A549 (cell line): Measurements from ENCODE around the gene NR2E3. TPM values are rescaled to one million over a fixed set of nuclear protein-coding genes. Genes with fewer than 3 reads are reported as not detected.

ENCODE experiments used
- ATAC-seq, 2 experiments: fragments of 200-7000 bp in 1 of 2; fragments of >200 bp in 1 of 2; cut with Nextera tagmentation in 1 of 2; cut with Tn5 transposase in 1 of 2; 3 replicates each; pipeline versions ENCODE4 v1.8.0 to v1.9.1; 2018 to 2020; ENCODE audit warnings: mild to moderate bottlenecking in 1 of 2, moderate library complexity in 1 of 2
- CTCF ChIA-PET: fragments of 300-600 bp; sonication (Branson Sonifier 250); formaldehyde crosslinking; extraction: SDS; loops from one replicate; lab custom pipeline; 2021; ENCODE audit warnings: antibody characterized with exemption, inconsistent platforms; lab: Yijun Ruan, JAX
- POLR2A ChIA-PET: fragments of 350-600 bp; formaldehyde crosslinking; extraction: SDS; loops from one replicate; lab custom pipeline; 2021; ENCODE audit warnings: antibody characterized with exemption, inconsistent platforms; lab: Yijun Ruan, JAX
- DNase-seq, 2 experiments: peaks; one replicate each; pipeline versions ENCODE4 v3.0.0 to v3.0.0-alpha.2; 2011 to 2016; ENCODE audit warnings: low read depth in 1 of 2, low spot score in 1 of 2
- FAIRE-seq: peaks from 2 replicates; lab custom pipeline; 2011; peaks lifted over from hg19 to GRCh38; lab: Jason Lieb, UNC
- H3K27ac ChIP-seq, 2 experiments: fragments of >200 bp; sonication (Bioruptor Twin); formaldehyde crosslinking; 3 replicates each; pipeline ENCODE4 v1.5.1; 2016 to 2017
- H3K4me1 ChIP-seq: fragments of >200 bp; sonication (Bioruptor Twin); formaldehyde crosslinking; 3 replicates; pipeline ENCODE4 v1.6.1; 2016
- H3K4me2 ChIP-seq: fragments of >200 bp; sonication (Bioruptor Twin); formaldehyde crosslinking; 3 replicates; pipeline ENCODE4 v1.6.1; 2016
- H3K4me3 ChIP-seq: fragments of >200 bp; sonication (Bioruptor Twin); formaldehyde crosslinking; 3 replicates; pipeline ENCODE4 v1.5.1; 2016
- H3K9me3 ChIP-seq: fragments of >200 bp; sonication (Bioruptor Twin); formaldehyde crosslinking; 3 replicates; pipeline ENCODE4 v1.6.1; 2016
- CBX2 ChIP-seq: fragments of 200-600 bp; sonication (generic); IDR thresholded peaks from 2 replicates; pipeline ENCODE4 v1.6.1; 2016; ENCODE audit warnings: low read depth, mild to moderate bottlenecking, borderline replicate concordance
- CTCF ChIP-seq: fragments of >200 bp; sonication (Bioruptor Twin); formaldehyde crosslinking; IDR thresholded peaks from 3 replicates; pipeline ENCODE4 v1.5.1; 2016
- ELK1 ChIP-seq: fragments of 150-350 bp; IDR thresholded peaks from 2 replicates; pipeline ENCODE4 v1.6.1; 2014; ENCODE audit warnings: low read depth, mild to moderate bottlenecking, low read length
- FOSB ChIP-seq: fragments of 250-450 bp; sonication (Bioruptor Pico); IDR thresholded peaks from 2 replicates; pipeline ENCODE4 v1.5.0; 2020; ENCODE audit warnings: mild to moderate bottlenecking, moderate library complexity
- HDAC2 ChIP-seq: fragments of 200-600 bp; sonication (generic); IDR thresholded peaks from 2 replicates; pipeline ENCODE4 v1.6.1; 2016
- HES2 ChIP-seq: fragments of >200 bp; sonication (Bioruptor Twin); formaldehyde crosslinking; IDR thresholded peaks from 2 replicates; pipeline ENCODE4 v1.6.1; 2016
- HEYL ChIP-seq: fragments of 250-450 bp; sonication (Bioruptor Pico); IDR thresholded peaks from 2 replicates; pipeline ENCODE4 v1.8.0; 2021; ENCODE audit warnings: mild to moderate bottlenecking, moderate library complexity
- HOXB13 ChIP-seq: fragments of 250-450 bp; sonication (Bioruptor Pico); IDR thresholded peaks from 2 replicates; pipeline ENCODE4 v1.5.0; 2020; ENCODE audit warnings: low read depth, mild to moderate bottlenecking, moderate library complexity
- JUN ChIP-seq, 2 experiments: fragments of >200 bp; sonication (Bioruptor Twin); formaldehyde crosslinking; IDR thresholded peaks; 2 replicates in 1 of 2; 3 replicates in 1 of 2; pipeline ENCODE4 v1.6.1; 2016 to 2017
- KDM1A ChIP-seq: fragments of 200-600 bp; sonication (generic); IDR thresholded peaks from 2 replicates; pipeline ENCODE4 v1.6.1; 2016; ENCODE audit warnings: low read depth, mild to moderate bottlenecking
- KDM5A ChIP-seq: fragments of 200-600 bp; sonication (generic); IDR thresholded peaks from 2 replicates; pipeline ENCODE4 v1.6.1; 2016; ENCODE audit warnings: antibody characterized with exemption, mild to moderate bottlenecking
- MYC ChIP-seq: IDR thresholded peaks from 2 replicates; pipeline ENCODE4 v1.6.1; 2012; ENCODE audit warnings: mild to moderate bottlenecking, inconsistent platforms, low read length, improper control_type of control experiment, borderline replicate concordance
- RAD21 ChIP-seq, 2 experiments: fragments of >200 bp in 1 of 2; sonication (Bioruptor Twin) in 1 of 2; formaldehyde crosslinking in 1 of 2; IDR thresholded peaks in 1 of 2; conservative IDR thresholded peaks in 1 of 2; 2 replicates in 1 of 2; 3 replicates in 1 of 2; pipeline ENCODE4 v1.6.1; 2012 to 2018; ENCODE audit warnings: inconsistent platforms in 1 of 2
- RNF2 ChIP-seq: fragments of 200-600 bp; sonication (generic); IDR thresholded peaks from 2 replicates; pipeline ENCODE4 v1.6.1; 2016; ENCODE audit warnings: low read depth, mild to moderate bottlenecking, antibody characterized with exemption, moderate library complexity, borderline replicate concordance
- SREBF2 ChIP-seq: fragments of 450-650 bp; IDR thresholded peaks from 2 replicates; pipeline ENCODE4 v1.6.1; 2014; ENCODE audit warnings: mild to moderate bottlenecking, moderate library complexity
- TFCP2L1 ChIP-seq: fragments of 250-450 bp; sonication (Bioruptor Pico); IDR thresholded peaks from 2 replicates; pipeline ENCODE4 v1.5.0; 2021; ENCODE audit warnings: mild to moderate bottlenecking
- TP53 ChIP-seq: fragments of 250-450 bp; sonication (Bioruptor Pico); IDR thresholded peaks from 2 replicates; pipeline ENCODE4 v1.5.0; 2021; ENCODE audit warnings: mild to moderate bottlenecking, moderate library complexity
- ZC3H11A ChIP-seq: fragments of 450-650 bp; IDR thresholded peaks from 2 replicates; pipeline ENCODE4 v1.6.1; 2014; ENCODE audit warnings: antibody characterized with exemption, mild to moderate bottlenecking
- WGBS: methylation state at CpG from one replicate; pipeline ENCODE4 v1.1.6; 2017; ENCODE audit errors: missing lambda C conversion rate; 5-methylcytosine and 5-hydroxymethylcytosine counted together
- polyA plus RNA-seq, 4 experiments: library from polyadenylated mRNA; depleted of rRNA in 3 of 4; stranded (reverse); fragments of >200 nt; fragmentation: RNase III in 1 of 4; extraction: RNeasy Plus Mini Kit Qiagen cat#74134 plus additional on column Dnase treatment in 1 of 4; gene quantifications; 2 replicates in 3 of 4; 3 replicates in 1 of 4; pipeline ENCODE4 v1.2.3, GENCODE V29; 2011 to 2017
- TF ChIP-seq, protein P1 (sequence below): IDR thresholded peaks from 2 replicates; pipeline ENCODE4 v1.6.1; 2012; ENCODE audit warnings: low read depth, borderline replicate concordance
- TF ChIP-seq, protein P2 (sequence below): IDR thresholded peaks from 2 replicates; pipeline ENCODE4 v1.6.1; 2012

NR2E3 gene
- polyA plus RNA-seq, 2 of the 4 experiments (the other 2 are of a cell fraction) = 0.13 to 0.79 TPM

DNA sequence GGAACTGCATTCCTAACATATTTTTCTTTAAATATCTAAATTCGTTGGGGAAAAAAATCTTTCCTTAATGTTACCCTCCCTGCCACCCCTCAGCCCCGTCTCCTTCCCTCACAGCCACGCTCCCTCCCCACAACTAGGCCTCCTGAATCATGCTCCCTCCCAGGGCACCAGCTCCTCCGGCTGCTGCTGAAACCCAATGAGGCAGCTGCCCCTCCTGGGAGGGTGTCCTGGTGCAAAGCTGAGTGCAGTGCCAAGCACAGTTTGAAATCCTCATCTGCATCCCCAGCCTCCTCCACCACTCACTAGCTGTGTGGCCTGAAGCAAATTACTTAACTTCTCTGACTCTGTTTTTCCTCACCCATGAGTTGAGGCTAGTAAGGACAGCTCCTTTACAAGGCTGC is 2.7 kb upstream of the NR2E3 start:
- ATAC-seq (no peak; a peak in 1 of 6 replicates), DNase-seq (no peak), FAIRE-seq (no peak)
- WGBS = 73% methylated on average over 4 of the region's 4 CpGs
- ChIA-PET CTCF (interaction anchor here (0.9 to 13.3 kb wide), 7 partner anchors 17 to 349 kb away, joined by 3 to 522 read pairs (median 4); no protein-coding TSS in a partner anchor), POLR2A (no interaction called here)
- peak overlapping the region; percentile 77 to 84; a peak in 5 of 6 replicates for H3K27ac ChIP-seq
- no peak overlapping the region for H3K4me3 ChIP-seq
- TF ChIP-seq HES2 (no peak), ELK1 (no peak), JUN (IDR thresholded peaks at IDR 0.05) (no peak), HOXB13 (CRISPR knock-in tag) (no peak), ZC3H11A (no peak), HDAC2 (no peak), TP53 (CRISPR knock-in tag) (no peak), FOSB (CRISPR knock-in tag) (no peak), KDM1A (no peak), CTCF (no peak), RNF2 (no peak), SREBF2 (no peak), RAD21 (conservative IDR thresholded peaks at IDR 0.05 in 1 of 2, IDR thresholded peaks at IDR 0.05 in 1 of 2) (no peak)
- H3K4me1 ChIP-seq = peaks cover 45% of the 10 kb centered on the region
- H3K9me3 ChIP-seq = no peaks in the 10 kb centered on the region
- peak overlapping the region; percentile 1; the same call in 1 of the 3 replicates for H3K4me2 ChIP-seq

DNA sequence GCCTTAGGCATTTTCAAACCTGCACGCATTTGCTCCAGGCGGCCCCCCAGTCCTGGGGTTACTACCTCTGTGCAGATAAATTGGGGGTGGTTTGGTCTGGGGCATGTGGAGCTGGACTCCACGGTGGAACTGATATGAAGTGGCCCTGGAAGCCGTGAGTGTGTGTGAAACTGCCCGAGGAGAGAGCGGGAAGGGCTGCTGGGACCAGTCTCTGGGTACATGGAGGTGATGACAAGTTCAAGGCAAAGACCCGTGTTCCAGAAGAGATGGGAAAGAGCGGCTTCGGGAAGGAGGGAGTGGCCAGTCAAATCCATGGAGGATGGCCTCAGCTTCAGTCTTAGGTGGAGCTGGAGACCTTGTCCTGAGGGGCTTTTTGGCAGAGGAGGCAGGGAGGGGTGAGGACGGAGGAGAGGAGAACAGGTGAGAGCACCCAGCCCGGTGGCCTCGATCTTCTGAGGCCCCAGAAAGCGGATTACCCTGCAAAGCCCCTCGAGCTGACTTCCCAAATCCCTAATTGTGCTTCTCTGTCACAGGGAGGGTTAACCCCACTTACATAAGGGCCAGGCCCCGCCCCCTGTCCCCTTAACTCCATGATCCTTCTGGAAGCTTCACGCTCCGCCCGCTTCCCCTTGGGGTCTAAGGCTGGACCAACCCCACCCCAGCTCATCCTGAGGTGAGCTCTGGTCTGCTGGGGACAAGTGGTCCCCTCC is 1.9 kb upstream of the NR2E3 start:
- TF ChIP-seq, protein P1, sequence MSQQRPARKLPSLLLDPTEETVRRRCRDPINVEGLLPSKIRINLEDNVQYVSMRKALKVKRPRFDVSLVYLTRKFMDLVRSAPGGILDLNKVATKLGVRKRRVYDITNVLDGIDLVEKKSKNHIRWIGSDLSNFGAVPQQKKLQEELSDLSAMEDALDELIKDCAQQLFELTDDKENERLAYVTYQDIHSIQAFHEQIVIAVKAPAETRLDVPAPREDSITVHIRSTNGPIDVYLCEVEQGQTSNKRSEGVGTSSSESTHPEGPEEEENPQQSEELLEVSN = no peak
- no peak for TF ChIP-seq TP53 (CRISPR knock-in tag)
- no peak for FAIRE-seq
- POLR2A ChIA-PET = no interaction called here
- 90% methylated on average over 18 of the region's 18 CpGs for WGBS
- Histone ChIP-seq H3K9me3 (no peaks in the 10 kb centered on the region), H3K27ac (peak overlapping the region; percentile 77 to 84; a peak in 5 of 6 replicates), H3K4me2 (no peak overlapping the region), H3K4me1 (peaks cover 45% of the 10 kb centered on the region), H3K4me3 (no peak overlapping the region)
- ATAC-seq = no peak
- CTCF ChIA-PET = interaction anchor here (0.9 to 13.3 kb wide), 7 partner anchors 18 to 428 kb away, joined by 3 to 522 read pairs (median 3); no protein-coding TSS in a partner anchor
- DNase-seq = no peak

DNA sequence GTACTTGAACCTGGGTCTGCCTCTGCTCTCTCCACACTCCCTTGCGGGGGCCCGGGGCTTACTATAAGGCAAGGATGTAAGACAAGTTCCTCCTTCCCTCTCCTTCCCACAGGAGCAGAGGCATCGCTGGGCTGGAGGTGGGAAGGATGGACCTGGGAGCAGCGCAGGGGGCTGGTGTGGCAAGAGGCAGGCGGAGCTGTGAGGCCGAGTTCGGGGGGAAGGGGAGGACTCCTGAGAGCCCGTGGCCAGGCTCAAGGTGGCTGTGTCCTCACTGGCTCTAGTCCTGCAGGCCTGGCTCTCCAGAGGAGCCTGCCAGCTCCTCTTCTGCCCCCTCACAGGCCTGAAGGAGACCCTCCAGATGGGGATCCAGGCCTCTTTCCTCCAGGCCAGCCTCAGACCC is 1.0 kb upstream of the NR2E3 start:
- CTCF ChIA-PET = interaction anchor here (1.1 to 13.3 kb wide), 4 partner anchors 8 to 429 kb away, joined by 3 to 522 read pairs (median 28); no protein-coding TSS in a partner anchor

More for the DNA sequence above, 1.0 kb upstream of the NR2E3 start:
- POLR2A ChIA-PET = no interaction called here
- 97% methylated on average over 8 of the region's 8 CpGs for WGBS
- Histone ChIP-seq H3K9me3 (no peaks in the 10 kb centered on the region), H3K4me3 (no peak overlapping the region), H3K4me2 (no peak overlapping the region), H3K27ac (peak overlapping the region in 1 of 2 experiments; percentile 18; a peak in 2 of 6 replicates), H3K4me1 (peaks cover 38% of the 10 kb centered on the region)
- TF ChIP-seq TFCP2L1 (CRISPR knock-in tag) (no peak), HES2 (no peak), MYC (no peak), RAD21 (conservative IDR thresholded peaks at IDR 0.05 in 1 of 2, IDR thresholded peaks at IDR 0.05 in 1 of 2) (no peak), KDM5A (no peak), HEYL (CRISPR knock-in tag) (no peak), CBX2 (no peak)
- TF ChIP-seq, protein P2, sequence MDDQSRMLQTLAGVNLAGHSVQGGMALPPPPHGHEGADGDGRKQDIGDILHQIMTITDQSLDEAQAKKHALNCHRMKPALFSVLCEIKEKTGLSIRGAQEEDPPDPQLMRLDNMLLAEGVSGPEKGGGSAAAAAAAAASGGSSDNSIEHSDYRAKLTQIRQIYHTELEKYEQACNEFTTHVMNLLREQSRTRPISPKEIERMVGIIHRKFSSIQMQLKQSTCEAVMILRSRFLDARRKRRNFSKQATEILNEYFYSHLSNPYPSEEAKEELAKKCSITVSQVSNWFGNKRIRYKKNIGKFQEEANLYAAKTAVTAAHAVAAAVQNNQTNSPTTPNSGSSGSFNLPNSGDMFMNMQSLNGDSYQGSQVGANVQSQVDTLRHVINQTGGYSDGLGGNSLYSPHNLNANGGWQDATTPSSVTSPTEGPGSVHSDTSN = no peak
- DNase-seq (no peak), FAIRE-seq (no peak), ATAC-seq (no peak)
